PFSK-1 (cell line): ENCODE data around the gene SIX1.

ENCODE experiments used
- FOXP2 ChIP-seq: optimal IDR thresholded peaks from 2 replicates; pipeline ENCODE3; 2011; ENCODE audit warnings: borderline replicate concordance, control low read depth, inconsistent platforms; ENCODE audit not compliant: insufficient read depth; ENCODE audit errors: extremely low read length, extremely low read depth
- POLR2AphosphoS5 ChIP-seq: IDR thresholded peaks from 2 replicates; pipeline ENCODE4 v1.6.1; 2012; ENCODE audit warnings: low read depth, mild to moderate bottlenecking, control low read depth, low read length, moderate library complexity
- REST ChIP-seq, 2 experiments: IDR thresholded peaks; 2 replicates each; pipeline versions ENCODE4 v1.6.1 to v1.8.0; 2011 to 2012; ENCODE audit warnings: low read depth in 2 of 2, low read length in 2 of 2, control low read depth in 1 of 2, inconsistent platforms in 1 of 2, mild to moderate bottlenecking in 1 of 2, moderate library complexity in 1 of 2; ENCODE audit not compliant: insufficient read depth in 1 of 2
- SIN3A ChIP-seq: IDR thresholded peaks from 2 replicates; pipeline ENCODE4 v1.6.1; 2012; ENCODE audit warnings: mild to moderate bottlenecking, low read length, moderate library complexity, borderline replicate concordance; ENCODE audit not compliant: insufficient read depth
- TAF1 ChIP-seq: IDR thresholded peaks from 2 replicates; pipeline ENCODE4 v1.6.1; 2012; ENCODE audit warnings: low read length, control low read depth, borderline replicate concordance; ENCODE audit not compliant: insufficient read depth

SIX1 gene

DNA sequence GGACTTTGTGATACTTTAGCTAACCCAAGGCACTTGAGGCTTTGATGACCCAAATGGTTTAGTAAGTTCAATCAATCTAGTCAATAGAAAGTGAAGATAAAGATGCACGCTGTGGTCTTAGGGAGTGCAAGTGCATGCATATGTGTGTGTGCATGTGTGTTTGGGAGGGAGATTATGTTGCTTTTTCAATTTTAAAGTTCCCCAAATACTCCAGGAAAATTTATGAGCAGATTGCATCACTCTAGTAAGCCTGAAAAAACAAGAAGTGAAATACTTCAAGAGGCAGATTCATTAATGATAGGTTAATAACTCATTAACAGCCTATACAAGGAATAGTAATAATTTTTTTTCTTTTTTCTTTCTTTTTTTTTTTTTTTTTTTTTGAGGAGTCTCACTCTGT is 12.4 kb upstream of the SIX1 start:
- TF ChIP-seq POLR2AphosphoS5 (no peak), SIN3A (no peak), REST (IDR thresholded peaks at IDR 0.05; ENCODE audit: insufficient read depth in 1 of 2, low read depth in 2 of 2, low read length in 2 of 2) (no peak), TAF1 (no peak), FOXP2 (no peak)

- TF ChIP-seq TAF1: no peak
- TF ChIP-seq REST (IDR thresholded peaks at IDR 0.05; ENCODE audit: insufficient read depth in 1 of 2, low read depth in 2 of 2, low read length in 2 of 2): no peak
- no peak for TF ChIP-seq SIN3A
- no peak for TF ChIP-seq POLR2AphosphoS5
- TF ChIP-seq FOXP2: no peak
Measured at GRCh38 chr14:60658909-60659585, 9.8 kb upstream of the SIX1 start.

GRCh38 chr14:60658211-60658690 is 9.0 kb upstream of the SIX1 start:
- no peak for TF ChIP-seq POLR2AphosphoS5
- no peak for TF ChIP-seq REST (IDR thresholded peaks at IDR 0.05; ENCODE audit: insufficient read depth in 1 of 2, low read depth in 2 of 2, low read length in 2 of 2)
- TF ChIP-seq FOXP2: no peak
- TF ChIP-seq SIN3A: no peak
- no peak for TF ChIP-seq TAF1

DNA sequence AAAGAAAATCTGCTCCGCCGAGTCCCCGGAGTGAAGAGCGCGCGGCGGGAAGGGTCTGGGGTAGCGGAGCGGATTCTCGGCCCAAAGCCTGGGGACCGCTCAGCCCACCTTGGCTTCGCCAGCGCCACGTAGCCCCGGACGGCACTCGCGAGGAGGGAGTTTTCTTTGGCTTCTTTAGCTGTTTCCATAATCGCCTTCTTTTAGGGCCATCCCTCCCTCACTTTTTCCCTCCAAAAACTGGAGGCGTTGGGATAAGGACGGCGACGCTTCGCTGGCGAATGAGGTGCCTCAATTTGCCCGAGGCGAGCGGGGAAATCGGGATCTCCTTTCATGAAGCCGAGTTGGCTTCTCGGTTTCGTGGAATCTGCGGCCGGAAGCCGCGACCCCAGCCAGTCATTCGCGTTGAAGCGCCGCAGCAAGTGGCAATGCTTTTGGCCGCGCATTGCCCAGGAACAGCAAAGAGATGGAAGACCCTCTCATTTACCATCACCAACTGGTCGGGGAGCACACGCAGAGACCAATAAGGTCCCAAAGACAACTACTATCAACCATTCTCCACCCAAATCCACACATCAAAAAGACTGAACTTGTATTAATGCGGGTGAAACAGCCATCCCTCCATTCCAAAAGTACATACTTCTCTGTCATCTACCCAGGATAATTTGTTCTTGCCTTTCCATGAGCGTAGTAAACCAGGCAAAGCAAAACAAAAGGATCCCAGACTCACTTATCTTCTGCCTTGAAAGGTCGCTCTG is 8.4 kb upstream of the SIX1 start:
- TF ChIP-seq FOXP2: no peak
- no peak for TF ChIP-seq REST (IDR thresholded peaks at IDR 0.05; ENCODE audit: insufficient read depth in 1 of 2, low read depth in 2 of 2, low read length in 2 of 2)
- TF ChIP-seq TAF1: no peak
- TF ChIP-seq POLR2AphosphoS5: no peak
- TF ChIP-seq SIN3A: no peak
